Measurements from ENCODE around the gene DCPS.
"Not testable (repeated sequence)": the region's sequence is repeated elsewhere in the genome, so short reads cannot be mapped to it uniquely, and the experiment has no call there.

DNA sequence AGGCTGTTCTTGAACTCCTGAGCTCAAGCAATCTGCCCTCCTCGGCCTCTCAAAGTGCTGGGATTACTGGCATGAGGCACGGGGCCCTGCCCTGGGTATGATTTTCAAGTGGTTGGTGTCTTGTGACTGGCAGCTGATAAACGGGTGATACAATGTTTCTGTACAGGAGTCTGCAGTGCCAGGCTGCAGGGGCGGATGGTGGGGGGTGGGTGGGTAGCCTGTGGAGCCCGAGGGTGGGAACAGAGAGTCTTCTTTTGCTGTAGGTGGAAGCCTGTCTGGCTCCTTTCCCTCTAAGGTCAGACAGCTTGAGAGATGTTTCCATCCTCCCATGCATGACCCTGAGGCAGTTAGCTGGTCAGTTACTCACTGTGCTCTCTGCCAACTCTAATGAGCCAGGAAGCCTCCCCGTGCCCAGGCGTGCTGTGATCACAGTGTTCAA is 90.8 kb downstream of the DCPS start:
- not testable (repeated sequence) for TF ChIP-seq EZH2 (IDR thresholded peaks at IDR 0.05; ENCODE audit: insufficient read depth, poor library complexity, severe bottlenecking); EZH2phosphoT487 (IDR thresholded peaks at IDR 0.05; ENCODE audit: insufficient read depth, low read depth)
